Measurements from ENCODE around the gene SEMA3D. TPM values are rescaled to one million over a fixed set of nuclear protein-coding genes. Genes with fewer than 3 reads are reported as not detected.
A peak's percentile ranks its signal among the peaks of the same experiment; 100 is the strongest.

The SEMA3D gene
- total and polyA plus RNA-seq, 2 donors (not counting 1 experiment from before 2014, with no cell fraction given): 0.46 to 0.59 TPM

DNA sequence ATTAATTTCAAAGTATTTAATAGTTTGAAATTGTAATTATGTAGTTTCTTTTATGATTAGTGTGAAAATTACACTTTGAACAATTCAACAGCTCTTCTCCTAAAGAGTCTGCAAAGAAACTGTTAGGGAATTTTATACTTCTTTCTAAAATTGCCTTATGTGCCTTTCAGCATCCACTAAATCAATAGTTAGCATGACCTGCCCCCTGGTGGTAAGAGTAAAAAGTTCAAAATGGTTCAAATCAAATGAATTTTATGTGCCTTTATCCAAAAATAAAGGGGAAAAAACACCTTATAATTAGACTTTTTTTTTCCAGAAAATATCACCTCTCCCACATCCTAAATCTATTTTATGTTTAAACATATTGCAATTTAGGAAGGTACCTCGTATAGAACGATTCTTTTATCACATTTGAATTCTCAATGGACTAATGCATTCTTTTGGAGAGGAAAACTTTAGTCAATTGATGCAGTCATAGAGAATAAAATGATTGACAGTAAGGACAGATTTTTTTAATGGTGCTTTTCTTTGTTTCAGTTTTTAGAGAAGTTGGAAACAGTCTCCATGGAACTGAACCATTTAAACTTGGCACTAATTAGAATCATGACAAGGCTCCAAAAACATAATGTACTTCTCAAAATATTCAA is 163.7 kb downstream of the SEMA3D start:
- Histone ChIP-seq H3K36me3 (replicated peaks in 1 of 2; ENCODE audit: control extremely low read depth in 1 of 2, control insufficient read depth in 1 of 2, extremely low read depth in 1 of 2, insufficient read depth in 2 of 2, low read length in 1 of 2) (no peaks in the 10 kb centered on the region), H4K20me1 (ENCODE audit: control insufficient read depth, insufficient read depth, low read length, poor library complexity, severe bottlenecking) (no peaks in the 10 kb centered on the region), H3K4me1 (ENCODE audit: control insufficient read depth in 2 of 2, insufficient read depth in 2 of 2, low read length in 2 of 2) (no peaks in the 10 kb centered on the region), H2AFZ (ENCODE audit: insufficient read depth, low read depth, low read length, poor library complexity, severe bottlenecking) (no peak overlapping the region), H3K27me3 (replicated peaks in 1 of 4; ENCODE audit: control extremely low read depth in 1 of 4, control insufficient read depth in 3 of 4, insufficient read depth in 4 of 4, low read length in 3 of 4) (no peaks in the 10 kb centered on the region), H3K79me2 (ENCODE audit: control insufficient read depth, insufficient read depth, low read length) (no peaks in the 10 kb centered on the region), H3K9ac (ENCODE audit: low read length) (no peak overlapping the region), H3K9me3 (ENCODE audit: control extremely low read depth in 1 of 3, control insufficient read depth in 2 of 3, insufficient read depth in 1 of 3, low read length in 2 of 3) (no peaks in the 10 kb centered on the region), H3K27ac (ENCODE audit: low read length in 2 of 2) (no peak overlapping the region), H3K4me3 (ENCODE audit: control extremely low read depth in 1 of 5, extremely low read depth in 1 of 5, insufficient read depth in 1 of 5, low read depth in 2 of 5, low read length in 4 of 5) (no peak overlapping the region), H3K4me2 (replicated peaks; ENCODE audit: low read depth, low read length, poor library complexity, severe bottlenecking) (no peak overlapping the region)
- Mint-ChIP-seq H3K4me1 (no peaks in the 10 kb centered on the region), H3K27me3 (no peaks in the 10 kb centered on the region), H3K9me3 (ENCODE audit: insufficient read depth) (no peaks in the 10 kb centered on the region), H3K4me3 (no peak overlapping the region), H3K27ac (no peak overlapping the region)
- no CpG with 5 or more reads among the region's 2 CpGs for WGBS (ENCODE audit: insufficient coverage)
- ChIA-PET POLR2A (no interaction called here), CTCF (interaction anchor here (0.7 to 1.6 kb wide), 6 partner anchors 11 to 1088 kb away, joined by 3 to 7 read pairs (median 5); no protein-coding TSS in a partner anchor)
- TF ChIP-seq, protein P1, sequence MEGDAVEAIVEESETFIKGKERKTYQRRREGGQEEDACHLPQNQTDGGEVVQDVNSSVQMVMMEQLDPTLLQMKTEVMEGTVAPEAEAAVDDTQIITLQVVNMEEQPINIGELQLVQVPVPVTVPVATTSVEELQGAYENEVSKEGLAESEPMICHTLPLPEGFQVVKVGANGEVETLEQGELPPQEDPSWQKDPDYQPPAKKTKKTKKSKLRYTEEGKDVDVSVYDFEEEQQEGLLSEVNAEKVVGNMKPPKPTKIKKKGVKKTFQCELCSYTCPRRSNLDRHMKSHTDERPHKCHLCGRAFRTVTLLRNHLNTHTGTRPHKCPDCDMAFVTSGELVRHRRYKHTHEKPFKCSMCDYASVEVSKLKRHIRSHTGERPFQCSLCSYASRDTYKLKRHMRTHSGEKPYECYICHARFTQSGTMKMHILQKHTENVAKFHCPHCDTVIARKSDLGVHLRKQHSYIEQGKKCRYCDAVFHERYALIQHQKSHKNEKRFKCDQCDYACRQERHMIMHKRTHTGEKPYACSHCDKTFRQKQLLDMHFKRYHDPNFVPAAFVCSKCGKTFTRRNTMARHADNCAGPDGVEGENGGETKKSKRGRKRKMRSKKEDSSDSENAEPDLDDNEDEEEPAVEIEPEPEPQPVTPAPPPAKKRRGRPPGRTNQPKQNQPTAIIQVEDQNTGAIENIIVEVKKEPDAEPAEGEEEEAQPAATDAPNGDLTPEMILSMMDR (IDR thresholded peaks at IDR 0.05): peak; percentile 93
- no peak for TF ChIP-seq EZH2 (IDR thresholded peaks at IDR 0.05; ENCODE audit: borderline replicate concordance, insufficient read depth, low read depth, low read length, poor library complexity, severe bottlenecking)
- intact Hi-C loops (cut with micrococcal nuclease): no loop called here
- ATAC-seq (ENCODE audit: low read depth) (no peak), DNase-seq (peak; percentile 35)

DNA sequence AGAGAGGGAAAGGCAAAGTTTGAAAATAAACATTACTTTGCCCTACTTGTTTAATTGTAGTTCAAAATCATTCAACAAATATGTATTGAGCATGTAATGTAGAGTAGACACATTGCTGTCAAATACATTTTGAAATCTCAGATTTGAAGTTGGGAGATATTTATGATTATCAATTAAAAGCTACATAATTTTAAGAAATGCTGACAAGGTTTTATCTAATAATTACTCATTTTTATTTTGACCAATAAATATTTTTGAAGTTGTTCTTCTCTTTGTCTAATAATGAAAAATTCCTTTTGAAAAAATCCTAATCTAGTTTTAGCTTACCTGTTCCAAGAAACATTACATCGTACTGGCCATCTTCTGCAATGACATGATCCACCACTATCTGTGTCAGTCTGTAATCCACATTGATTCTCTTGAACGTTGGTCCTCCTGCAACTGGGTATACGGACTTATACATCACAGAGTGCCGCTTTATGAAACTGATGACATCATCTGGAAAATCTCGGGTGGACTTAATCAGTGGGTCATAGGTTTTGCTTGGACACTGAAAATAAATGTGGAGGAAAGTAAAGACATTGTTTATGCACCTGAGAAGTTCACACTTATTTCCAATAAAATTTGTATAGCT is 164.7 kb downstream of the SEMA3D start:
- ATAC-seq (ENCODE audit: low read depth): no peak
- intact Hi-C loops (cut with micrococcal nuclease): no loop called here

More for the DNA sequence above, 164.7 kb downstream of the SEMA3D start:
- ChIA-PET POLR2A (no interaction called here), CTCF (interaction anchor here (0.6 to 1.6 kb wide), 6 partner anchors 12 to 1087 kb away, joined by 3 to 7 read pairs (median 6); no protein-coding TSS in a partner anchor)
- Mint-ChIP-seq H3K9me3 (ENCODE audit: insufficient read depth) (no peaks in the 10 kb centered on the region), H3K27ac (no peak overlapping the region), H3K4me3 (no peak overlapping the region), H3K27me3 (no peaks in the 10 kb centered on the region), H3K4me1 (no peaks in the 10 kb centered on the region)
- Histone ChIP-seq H3K4me3 (ENCODE audit: control extremely low read depth in 1 of 5, extremely low read depth in 1 of 5, insufficient read depth in 1 of 5, low read depth in 2 of 5, low read length in 4 of 5) (no peak overlapping the region), H3K27me3 (replicated peaks in 1 of 4; ENCODE audit: control extremely low read depth in 1 of 4, control insufficient read depth in 3 of 4, insufficient read depth in 4 of 4, low read length in 3 of 4) (no peaks in the 10 kb centered on the region), H2AFZ (ENCODE audit: insufficient read depth, low read depth, low read length, poor library complexity, severe bottlenecking) (no peak overlapping the region), H3K79me2 (ENCODE audit: control insufficient read depth, insufficient read depth, low read length) (no peaks in the 10 kb centered on the region), H3K36me3 (replicated peaks in 1 of 2; ENCODE audit: control extremely low read depth in 1 of 2, control insufficient read depth in 1 of 2, extremely low read depth in 1 of 2, insufficient read depth in 2 of 2, low read length in 1 of 2) (no peaks in the 10 kb centered on the region), H3K9me3 (ENCODE audit: control extremely low read depth in 1 of 3, control insufficient read depth in 2 of 3, insufficient read depth in 1 of 3, low read length in 2 of 3) (no peaks in the 10 kb centered on the region), H3K4me2 (replicated peaks; ENCODE audit: low read depth, low read length, poor library complexity, severe bottlenecking) (no peak overlapping the region), H4K20me1 (ENCODE audit: control insufficient read depth, insufficient read depth, low read length, poor library complexity, severe bottlenecking) (no peaks in the 10 kb centered on the region), H3K4me1 (ENCODE audit: control insufficient read depth in 2 of 2, insufficient read depth in 2 of 2, low read length in 2 of 2) (no peaks in the 10 kb centered on the region), H3K9ac (ENCODE audit: low read length) (no peak overlapping the region), H3K27ac (ENCODE audit: low read length in 2 of 2) (no peak overlapping the region)
- no peak for TF ChIP-seq EZH2 (IDR thresholded peaks at IDR 0.05; ENCODE audit: borderline replicate concordance, insufficient read depth, low read depth, low read length, poor library complexity, severe bottlenecking)
- TF ChIP-seq, protein P1 (IDR thresholded peaks at IDR 0.05): no peak
- WGBS (ENCODE audit: insufficient coverage): 100% methylated on average over 4 of the region's 5 CpGs
- no peak for DNase-seq

All from B cell (primary cell).